H54 (cell line): ENCODE results near the gene FGD4.

Source experiments
- DNase-seq: peaks from one replicate; pipeline ENCODE4 v3.0.0; 2011; ENCODE audit warnings: low spot score, mixed read lengths; ENCODE audit not compliant: insufficient read length
- FAIRE-seq: peaks from 3 replicates; lab custom pipeline; 2011; peaks lifted over from hg19 to GRCh38; lab: Jason Lieb, UNC
- POLR2A ChIP-seq: IDR thresholded peaks from 2 replicates; pipeline ENCODE4 v1.6.1; 2011; ENCODE audit warnings: low read depth, mild to moderate bottlenecking, low read length

The FGD4 gene

DNA sequence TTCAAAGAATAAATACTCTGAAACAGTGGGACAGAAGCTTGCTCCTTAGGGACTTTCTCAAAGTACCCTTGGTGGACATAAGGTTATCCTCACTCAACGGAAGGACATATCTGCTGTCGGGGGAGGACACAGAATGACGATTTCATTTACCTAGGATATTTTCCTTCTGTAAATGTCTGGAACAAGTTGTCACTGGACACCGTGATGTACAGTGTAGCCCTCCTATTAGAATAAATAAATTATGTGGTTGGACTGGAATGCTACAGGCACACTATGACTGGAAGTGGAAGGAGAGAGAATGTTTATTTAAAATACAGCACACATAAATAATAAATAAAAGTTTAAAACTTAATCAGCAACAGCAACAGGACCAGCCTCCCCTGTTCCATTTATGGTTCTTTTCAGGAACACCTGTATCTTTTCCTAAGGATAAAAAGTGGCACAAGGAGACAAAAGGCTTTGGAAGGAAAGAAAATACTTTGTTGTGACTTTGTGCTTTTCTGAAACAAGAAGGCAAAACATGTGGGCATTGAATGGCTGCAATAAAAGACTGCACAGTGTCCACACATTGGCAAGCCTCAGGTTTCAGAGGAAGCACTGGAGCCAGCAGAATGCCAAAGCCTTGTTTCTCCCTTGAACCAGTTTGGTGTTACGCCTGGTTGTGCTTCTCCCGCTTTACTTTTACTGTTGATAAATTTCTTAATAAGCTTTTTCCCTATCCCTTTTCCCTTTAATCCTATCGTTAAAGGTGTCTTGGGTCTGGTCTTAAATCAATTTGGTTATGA is 36.8 kb downstream of the FGD4 start:
- DNase-seq: no peak
- TF ChIP-seq POLR2A: no peak
- peak; percentile 52 for FAIRE-seq

DNA sequence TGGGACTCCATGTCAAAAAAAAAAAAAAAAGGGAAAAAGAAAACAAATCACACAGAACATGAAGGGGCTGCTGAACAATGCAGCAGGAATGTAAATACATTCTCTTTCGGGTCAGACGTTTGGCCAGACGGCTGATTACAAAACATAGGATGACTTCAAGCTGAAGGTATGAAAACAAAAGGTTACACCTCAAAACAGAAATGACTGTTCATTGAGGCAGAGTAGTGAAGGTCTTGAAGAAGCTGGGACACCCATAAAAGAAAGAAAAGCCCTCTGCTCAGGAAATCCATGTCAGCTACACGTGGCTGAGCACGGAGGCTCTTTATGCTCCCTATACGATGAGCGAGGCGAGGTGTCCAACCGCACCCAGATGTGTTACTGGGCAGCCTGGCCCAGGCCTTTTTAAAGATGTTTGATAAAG is 37.7 kb downstream of the FGD4 start:
- no peak for TF ChIP-seq POLR2A
- DNase-seq: peak; percentile 59
- peak; percentile 98 for FAIRE-seq

DNA sequence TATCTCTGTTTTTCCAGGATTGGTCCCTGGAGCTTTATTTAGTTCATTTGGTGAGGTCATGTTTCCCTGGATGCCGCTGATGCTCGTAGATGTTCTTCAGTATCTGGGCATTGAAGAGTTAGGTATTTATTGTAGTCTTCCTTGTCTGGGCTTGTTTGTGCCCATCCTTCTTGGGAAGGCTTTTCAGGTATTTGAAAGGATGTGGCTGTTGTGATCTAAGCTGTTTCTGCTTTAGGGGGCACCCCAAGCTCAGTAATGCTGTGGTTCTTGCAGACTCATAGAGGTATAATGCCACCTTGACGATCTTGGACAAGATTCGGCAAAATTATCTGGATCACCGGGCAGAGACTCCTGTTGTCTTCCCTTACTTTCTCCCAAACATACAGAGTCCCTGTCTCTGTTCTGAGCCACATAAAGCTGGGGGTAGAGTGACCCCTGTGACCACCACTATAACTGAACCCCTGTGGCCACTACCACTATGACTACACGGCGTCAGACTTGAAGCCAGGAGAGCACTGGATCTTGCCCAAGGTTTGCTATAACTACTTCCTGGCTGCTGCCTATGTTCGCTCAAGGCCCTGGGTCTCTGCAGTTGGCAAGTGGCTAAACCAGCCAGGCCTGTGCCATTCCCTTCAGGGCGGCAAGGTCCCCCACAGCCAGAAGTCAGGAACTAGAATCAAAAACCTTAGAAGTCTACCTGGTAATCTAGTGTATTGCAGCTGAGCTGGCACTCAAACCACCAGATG is 40.9 kb downstream of the FGD4 start:
- DNase-seq: no peak
- FAIRE-seq: peak; percentile 20
- TF ChIP-seq POLR2A: no peak

DNA sequence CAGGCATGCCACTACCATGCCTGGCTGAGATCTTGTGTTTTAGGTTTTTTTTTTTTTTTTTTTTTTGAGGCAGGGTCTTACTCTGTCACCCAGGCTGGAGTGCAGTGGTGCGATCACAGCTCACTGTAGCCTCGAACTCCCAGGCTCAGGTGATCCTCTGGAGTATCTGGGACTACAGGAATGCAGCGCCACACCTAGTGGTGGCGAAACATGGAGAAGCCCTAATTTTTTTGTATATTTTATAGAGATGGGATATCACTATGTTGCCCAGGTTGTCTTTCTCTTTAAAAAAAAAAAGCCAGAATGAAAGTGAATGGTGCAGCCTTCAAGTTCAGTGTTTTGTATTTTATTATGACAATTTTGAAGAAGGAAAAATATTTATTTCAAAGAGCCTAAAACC is 44.1 kb downstream of the FGD4 start:
- DNase-seq: no peak
- TF ChIP-seq POLR2A: no peak
- no peak for FAIRE-seq

DNA sequence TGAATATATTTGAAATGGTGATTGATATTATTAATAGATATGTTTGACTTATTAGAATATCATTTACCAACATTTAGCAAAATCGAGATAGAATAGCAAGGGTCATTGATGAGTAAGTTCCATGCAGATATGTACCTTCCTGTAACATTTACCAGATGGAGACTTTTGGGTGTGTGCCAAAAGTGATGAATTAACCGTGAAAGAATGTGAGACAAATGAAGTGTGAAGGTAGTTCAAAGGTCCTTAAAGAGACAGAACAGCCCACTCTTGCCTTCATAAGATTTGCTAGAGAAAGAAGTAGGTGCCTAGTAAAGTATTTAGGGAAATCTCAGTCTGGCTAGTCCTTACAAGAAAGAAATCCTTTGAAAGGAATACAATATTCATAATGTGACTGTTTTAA is 45.5 kb downstream of the FGD4 start:
- DNase-seq (peak; percentile 38), FAIRE-seq (peak; percentile 95)
- TF ChIP-seq POLR2A: no peak

DNA sequence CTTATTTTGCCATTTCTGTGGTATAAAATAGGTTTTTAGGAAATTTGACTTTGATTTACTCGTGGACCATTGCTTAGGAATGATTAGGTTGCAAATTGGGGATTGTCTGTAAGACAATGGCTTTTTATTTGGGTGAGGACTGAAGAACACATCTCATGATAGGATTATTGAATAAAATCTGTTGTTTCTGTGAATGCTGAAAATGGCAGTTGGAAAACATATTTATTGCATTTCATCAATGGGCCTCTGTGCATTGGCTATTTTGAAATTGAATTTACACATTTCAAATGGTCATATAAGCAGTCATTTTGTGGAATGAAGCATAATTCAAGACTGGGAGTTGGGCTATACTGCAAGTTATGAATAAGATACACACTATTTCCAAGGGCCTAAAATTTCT is 46.0 kb downstream of the FGD4 start:
- DNase-seq (no peak), FAIRE-seq (no peak)
- TF ChIP-seq POLR2A: no peak

DNA sequence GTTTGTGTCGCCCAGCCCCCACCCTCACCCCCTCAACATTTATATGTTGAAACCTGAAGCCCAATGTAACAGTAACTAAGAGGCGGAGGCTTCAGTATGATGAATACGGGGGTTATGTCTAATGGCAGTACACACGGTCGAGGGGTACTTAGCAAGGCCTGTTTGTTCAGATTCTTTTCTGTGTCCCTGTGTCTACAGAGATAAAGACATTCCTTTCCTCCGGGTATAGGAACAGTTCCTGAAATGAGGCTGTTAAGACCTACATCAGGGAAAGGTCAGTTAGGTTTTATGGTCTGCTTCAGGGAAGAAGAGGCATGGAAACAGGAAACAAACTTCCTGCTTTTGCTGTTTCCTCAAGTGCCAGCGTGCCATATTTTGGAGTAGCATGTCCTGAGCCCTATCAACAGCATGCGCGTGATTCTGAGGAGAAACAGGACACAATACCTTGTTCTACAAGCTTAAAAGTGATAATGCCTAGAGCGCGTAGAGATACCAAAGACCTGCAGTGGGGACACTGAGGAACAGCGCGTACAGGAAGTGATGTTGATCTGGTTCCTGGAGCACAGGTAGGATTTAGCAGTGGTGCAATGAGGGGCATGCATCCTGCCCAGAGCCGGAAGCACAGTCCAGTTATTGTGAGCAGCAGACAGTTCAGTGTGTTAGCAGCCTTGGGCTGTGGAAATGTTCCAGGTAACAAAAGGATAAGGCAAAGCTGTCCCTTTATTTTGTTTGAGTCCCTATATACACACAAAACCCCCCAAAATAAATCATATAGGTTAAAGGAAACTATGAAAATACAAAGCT is 47.2 kb downstream of the FGD4 start:
- peak; percentile 20 for FAIRE-seq

DNA sequence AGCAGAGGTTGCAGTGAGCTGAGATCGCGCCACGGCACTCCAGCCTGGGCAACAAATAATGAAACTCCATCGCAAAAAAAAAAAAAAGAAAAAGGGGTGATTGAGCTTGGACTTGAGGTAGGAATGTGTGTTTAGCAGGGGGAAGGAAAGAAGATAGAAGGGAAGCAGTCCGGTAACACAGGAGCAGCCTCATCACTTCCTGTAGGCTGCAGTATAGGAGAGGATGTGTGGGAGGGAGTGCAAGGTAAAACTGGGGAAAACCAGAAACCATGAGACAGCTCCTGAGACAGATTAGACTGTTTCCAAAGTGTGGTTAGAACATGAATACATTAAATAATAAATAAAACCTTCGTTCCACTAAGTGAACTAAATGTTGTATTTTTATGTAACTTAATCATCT is 49.2 kb downstream of the FGD4 start:
- no peak for FAIRE-seq
- no peak for TF ChIP-seq POLR2A
- DNase-seq: no peak

More for the DNA sequence above, 47.2 kb downstream of the FGD4 start:
- no peak for TF ChIP-seq POLR2A
- no peak for DNase-seq

DNA sequence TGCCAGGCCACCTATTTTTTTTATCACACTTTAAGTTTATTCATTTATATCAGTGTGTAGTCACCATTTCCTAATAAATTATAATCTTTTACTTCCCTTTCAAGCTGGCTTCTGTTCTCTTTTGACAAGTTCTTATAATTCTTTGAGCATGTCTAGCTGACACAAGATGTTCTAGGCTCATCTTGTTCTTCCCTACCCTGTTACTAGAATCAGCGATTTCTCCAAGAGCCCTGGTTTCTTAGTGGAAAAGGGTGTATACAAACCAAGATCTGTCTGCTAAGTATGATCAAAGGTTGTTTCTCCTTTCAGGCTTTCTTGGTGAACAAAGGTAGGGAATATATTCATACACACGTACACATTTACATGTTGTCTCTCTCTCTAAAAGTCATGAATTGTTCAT is 51.0 kb downstream of the FGD4 start:
- no peak for TF ChIP-seq POLR2A
- DNase-seq: no peak
- FAIRE-seq: no peak

DNA sequence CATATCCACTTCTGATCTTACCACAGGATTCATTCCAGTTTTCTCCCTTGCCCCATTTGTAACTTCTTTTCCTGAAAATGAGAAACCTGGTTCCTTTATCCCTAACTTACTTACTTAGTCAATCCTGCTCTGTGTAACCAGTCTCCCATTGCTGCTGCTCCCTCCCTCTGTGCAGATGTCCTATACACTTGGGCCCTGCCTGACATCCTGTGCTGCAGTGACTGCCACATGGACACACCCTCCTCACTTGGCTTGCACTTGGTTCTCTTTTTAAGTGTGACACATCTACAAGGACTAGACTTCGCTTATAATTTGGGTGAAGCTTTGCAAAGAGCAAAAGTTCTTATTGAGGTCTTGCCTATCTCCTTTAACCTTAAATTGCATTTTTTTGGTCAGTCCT is 51.4 kb downstream of the FGD4 start:
- TF ChIP-seq POLR2A: no peak
- FAIRE-seq (no peak), DNase-seq (no peak)

DNA sequence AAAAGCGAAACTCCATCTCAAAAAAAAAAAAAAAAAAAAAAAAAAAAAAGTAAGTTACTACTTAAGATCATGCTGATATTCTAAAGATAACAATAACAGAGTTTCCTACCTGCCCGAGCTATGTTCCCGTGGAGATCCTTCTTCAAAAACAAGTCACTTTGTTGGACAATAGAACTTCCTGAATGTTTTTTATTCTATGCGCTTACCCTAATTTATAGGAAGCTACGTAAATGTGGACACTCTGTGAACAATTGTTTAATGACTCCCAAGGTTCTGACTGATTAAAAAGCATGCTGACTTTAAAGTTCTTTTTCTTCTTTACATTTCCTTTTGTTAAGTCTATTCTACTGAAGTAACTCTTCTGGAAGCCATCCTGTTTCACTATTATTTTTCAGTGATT is 52.5 kb downstream of the FGD4 start:
- no peak for FAIRE-seq
- DNase-seq: no peak
- no peak for TF ChIP-seq POLR2A

DNA sequence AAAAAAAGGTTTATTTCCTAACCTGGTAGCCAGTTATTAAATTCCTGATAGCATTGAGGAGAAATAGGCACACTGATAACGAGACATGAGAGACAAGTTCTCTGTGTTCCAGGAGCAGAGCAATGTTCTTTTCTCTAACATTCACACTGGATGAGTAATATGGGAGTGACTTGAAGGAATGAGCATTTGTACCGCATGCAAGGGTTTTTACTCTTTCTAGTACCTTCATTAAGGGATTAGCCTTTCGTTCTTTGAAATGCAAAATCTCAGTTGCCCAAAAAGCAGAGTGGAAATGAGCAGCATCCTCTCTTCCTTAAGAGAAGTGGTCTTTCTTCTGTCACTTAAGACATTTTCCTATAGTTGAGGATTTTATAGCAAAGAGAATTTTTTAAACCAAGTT is 54.7 kb downstream of the FGD4 start:
- peak; percentile 99 for FAIRE-seq
- no peak for DNase-seq
- TF ChIP-seq POLR2A: no peak

DNA sequence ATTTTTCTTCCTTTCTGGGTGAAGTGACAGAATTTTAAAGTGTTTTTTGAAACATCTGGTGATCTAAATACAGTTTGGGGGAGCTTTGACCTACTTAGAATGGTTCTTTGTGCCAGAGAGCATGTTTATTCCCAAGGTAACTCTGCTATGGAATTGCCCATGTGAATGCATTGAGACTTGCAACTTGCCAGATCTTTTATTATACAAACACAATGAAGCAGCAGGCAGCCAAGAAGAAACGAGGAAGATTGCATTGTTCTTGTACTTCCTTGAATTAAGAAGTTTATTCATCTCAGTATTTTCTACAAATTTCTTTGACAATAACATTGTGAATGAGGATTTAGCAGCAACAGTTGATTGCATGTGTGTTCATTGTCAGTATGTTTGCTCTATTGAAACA is 55.5 kb downstream of the FGD4 start:
- DNase-seq: no peak
- no peak for FAIRE-seq
- TF ChIP-seq POLR2A: no peak

DNA sequence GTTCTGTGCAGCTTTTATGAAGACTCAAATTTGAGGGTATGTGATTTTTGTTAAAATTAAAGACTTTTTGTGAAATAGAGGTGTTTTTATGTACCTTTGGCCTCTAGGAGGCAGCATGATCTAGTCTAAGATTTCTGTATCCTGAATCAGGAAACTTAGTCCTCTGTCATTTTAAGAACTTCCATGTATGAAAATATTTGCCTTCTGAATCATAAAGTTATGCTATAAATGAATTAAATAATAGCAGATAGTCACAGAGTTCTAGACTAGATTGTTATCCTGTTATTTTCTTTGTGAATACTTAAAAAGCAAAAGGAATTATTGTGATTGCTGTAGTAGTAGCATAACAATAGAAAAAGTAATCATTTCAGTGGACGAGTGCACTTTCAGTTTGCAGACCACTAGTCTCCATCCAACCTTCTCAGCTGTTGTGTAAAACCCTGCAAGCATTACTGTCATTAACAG is 56.3 kb downstream of the FGD4 start:
- FAIRE-seq: peak; percentile 95
- no peak for TF ChIP-seq POLR2A
- DNase-seq: peak; percentile 19
